GM19023 (cell line): ENCODE measurements around the gene CRACR2A.

Source experiments
- ATAC-seq: cut with Tn5 transposase; IDR thresholded peaks from one replicate; pipeline ENCODE4 v1.9.1; 2021; ENCODE audit warnings: mild to moderate bottlenecking, moderate library complexity; ENCODE audit not compliant: unreplicated experiment

The CRACR2A gene

GRCh38 chr12:3686463-3686862, 66.4 kb downstream of the CRACR2A start:
- ATAC-seq, result no peak

- ATAC-seq, result no peak
Observed at GRCh38 chr12:3685830-3686229, 67.1 kb downstream of the CRACR2A start.

GRCh38 chr12:3684449-3685051, 68.4 kb downstream of the CRACR2A start:
- ATAC-seq, result no peak

- no peak for ATAC-seq
Observed at GRCh38 chr12:3683670-3684069, 69.2 kb downstream of the CRACR2A start.

GRCh38 chr12:3681595-3682061, 71.3 kb downstream of the CRACR2A start:
- no peak for ATAC-seq

GRCh38 chr12:3680919-3681594, 71.9 kb downstream of the CRACR2A start:
- no peak for ATAC-seq

- no peak for ATAC-seq
Observed at GRCh38 chr12:3679831-3680230, 73.1 kb downstream of the CRACR2A start.

- ATAC-seq, result no peak
Observed at GRCh38 chr12:3677609-3678008, 75.3 kb downstream of the CRACR2A start.

GRCh38 chr12:3673981-3674708, 78.8 kb downstream of the CRACR2A start:
- ATAC-seq, result no peak

- no peak for ATAC-seq
Observed at GRCh38 chr12:3672113-3672509, 80.8 kb downstream of the CRACR2A start.

GRCh38 chr12:3671330-3672112, 81.4 kb downstream of the CRACR2A start:
- no peak for ATAC-seq

- ATAC-seq, result no peak
Observed at GRCh38 chr12:3670083-3670620, 82.8 kb downstream of the CRACR2A start.

GRCh38 chr12:3669594-3669993, 83.3 kb downstream of the CRACR2A start:
- no peak for ATAC-seq

- ATAC-seq, result no peak
Observed at GRCh38 chr12:3668479-3669165, 84.3 kb downstream of the CRACR2A start.

GRCh38 chr12:3667485-3667884, 85.4 kb downstream of the CRACR2A start:
- no peak for ATAC-seq

- no peak for ATAC-seq
Observed at GRCh38 chr12:3666441-3666840, 86.5 kb downstream of the CRACR2A start.

GRCh38 chr12:3662521-3662921, 90.4 kb downstream of the CRACR2A start:
- no peak for ATAC-seq

- ATAC-seq, result no peak
Observed at GRCh38 chr12:3661028-3661427, 91.9 kb downstream of the CRACR2A start.

GRCh38 chr12:3658327-3659163, 94.4 kb downstream of the CRACR2A start:
- no peak for ATAC-seq
